Mesendoderm (in vitro differentiated cells): ENCODE data around the gene TFDP1.
A peak's percentile ranks its signal among the peaks of the same experiment; 100 is the strongest.
"Not testable (repeated sequence)": the region's sequence is repeated elsewhere in the genome, so short reads cannot be mapped to it uniquely, and the experiment has no call there.

Experiments
- DNase-seq: peaks from one replicate; pipeline ENCODE4 v3.0.0; 2013
- H2AK5ac ChIP-seq: 2 replicates; pipeline ENCODE4 v1.6.1; 2013; ENCODE audit warnings: low read length, inconsistent platforms
- H2BK120ac ChIP-seq: 2 replicates; pipeline ENCODE4 v1.6.1; 2013; ENCODE audit warnings: low read depth, mild to moderate bottlenecking, low read length, moderate library complexity, mixed read lengths
- H2BK15ac ChIP-seq: replicated peaks from 2 replicates; pipeline ENCODE4 v1.6.1; 2013; ENCODE audit warnings: low read depth, mild to moderate bottlenecking, moderate library complexity
- H2BK5ac ChIP-seq: 2 replicates; pipeline ENCODE4 v1.6.1; 2013; ENCODE audit warnings: low read length, inconsistent platforms
- H3K18ac ChIP-seq: 2 replicates; pipeline ENCODE4 v1.6.1; 2013; ENCODE audit warnings: mild to moderate bottlenecking, low read length, mixed read lengths
- H3K23ac ChIP-seq: one replicate; pipeline ENCODE4 v1.6.1; 2013; ENCODE audit warnings: low read length
- H3K27ac ChIP-seq: 2 replicates; pipeline ENCODE4 v1.5.1; 2013; ENCODE audit warnings: low read depth, mild to moderate bottlenecking, inconsistent platforms, low read length, moderate library complexity
- H3K27me3 ChIP-seq: 2 replicates; pipeline ENCODE4 v1.6.1; 2013; ENCODE audit warnings: low read length, control low read depth, mild to moderate bottlenecking, inconsistent platforms; ENCODE audit not compliant: insufficient read depth, poor library complexity
- H3K36me3 ChIP-seq: 2 replicates; pipeline ENCODE4 v1.6.1; 2013; ENCODE audit warnings: low read length, inconsistent platforms; ENCODE audit not compliant: control insufficient read depth, insufficient read depth
- H3K4ac ChIP-seq: one replicate; pipeline ENCODE4 v1.6.1; 2013; ENCODE audit warnings: low read depth, mild to moderate bottlenecking, low read length, moderate library complexity
- H3K4me1 ChIP-seq: 2 replicates; pipeline ENCODE4 v1.6.1; 2013; ENCODE audit warnings: low read depth, low read length, inconsistent platforms; ENCODE audit not compliant: control insufficient read depth
- H3K4me2 ChIP-seq: 2 replicates; pipeline ENCODE4 v1.6.1; 2013; ENCODE audit warnings: low read length
- H3K4me3 ChIP-seq: 2 replicates; pipeline ENCODE4 v1.5.1; 2013; ENCODE audit warnings: mild to moderate bottlenecking, low read length
- H3K56ac ChIP-seq: one replicate; pipeline ENCODE4 v1.6.1; 2013; ENCODE audit warnings: low read length
- H3K79me1 ChIP-seq: 2 replicates; pipeline ENCODE4 v1.6.1; 2013; ENCODE audit warnings: low read length, inconsistent platforms
- H3K79me2 ChIP-seq: 2 replicates; pipeline ENCODE4 v1.6.1; 2013; ENCODE audit warnings: mild to moderate bottlenecking, low read length; ENCODE audit not compliant: control insufficient read depth, insufficient read depth
- H3K9ac ChIP-seq: 2 replicates; pipeline ENCODE4 v1.6.1; 2013; ENCODE audit warnings: low read length, inconsistent platforms
- H4K5ac ChIP-seq: one replicate; pipeline ENCODE4 v1.6.1; 2013; ENCODE audit warnings: low read length
- H4K8ac ChIP-seq: one replicate; pipeline ENCODE4 v1.6.1; 2013; ENCODE audit warnings: low read depth, mild to moderate bottlenecking, control low read depth, low read length, moderate library complexity
- WGBS: extraction: QIAGEN DNeasy Blood & Tissue Kit; methylation state at CpG from one replicate; pipeline ENCODE4 v1.1.7; 2013; ENCODE audit warnings: low lambda C conversion rate, missing lambda C conversion rate; ENCODE audit not compliant: insufficient coverage; ENCODE audit errors: extremely low coverage; 5-methylcytosine and 5-hydroxymethylcytosine counted together

TFDP1 gene

DNA sequence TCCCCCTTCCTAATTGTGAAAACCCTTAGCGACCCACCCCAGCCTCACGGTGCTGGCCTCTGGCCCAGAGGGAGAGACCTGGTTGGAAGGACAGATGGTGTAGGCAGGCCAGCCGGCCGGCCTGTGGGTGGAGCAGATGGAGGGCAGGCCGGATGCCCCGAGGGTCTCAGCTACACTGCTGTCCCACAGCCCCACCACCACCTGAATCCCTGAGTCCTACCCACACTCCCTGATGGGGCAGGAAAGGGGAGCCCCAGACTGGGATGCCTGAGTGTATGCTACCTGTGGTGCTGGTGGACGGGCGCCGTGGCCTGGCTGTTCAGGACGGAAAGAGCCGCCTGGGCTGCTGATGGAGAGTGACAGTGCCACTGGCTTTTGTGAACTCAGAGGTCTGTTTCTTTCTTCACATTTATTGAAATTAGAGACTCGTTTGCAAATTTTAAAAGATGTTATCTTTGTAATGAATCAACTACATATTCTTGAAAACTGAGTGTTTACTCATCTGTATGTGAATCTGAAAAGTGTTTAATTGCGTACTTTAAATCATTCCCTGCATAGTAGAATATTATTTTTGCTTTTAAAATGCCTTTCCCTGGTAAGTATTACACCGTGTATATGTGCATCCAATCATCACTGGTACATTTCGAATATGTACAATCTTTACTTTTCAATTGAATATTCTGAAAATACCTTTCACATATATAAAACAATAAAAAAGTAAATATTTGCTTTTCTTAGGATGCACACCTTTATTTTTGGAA lies 35.7 kb downstream of the TFDP1 start:
- no peak overlapping the region for H3K9ac ChIP-seq
- no peak overlapping the region for H3K18ac ChIP-seq
- no peak overlapping the region for H3K23ac ChIP-seq
- no peak overlapping the region for H3K4me3 ChIP-seq
- H3K4me1 ChIP-seq = peaks cover 3% of the 10 kb centered on the region
- no peak overlapping the region for H2BK15ac ChIP-seq
- no peak overlapping the region for H4K8ac ChIP-seq
- no peak overlapping the region for H3K4me2 ChIP-seq
- no peak overlapping the region for H4K5ac ChIP-seq
- no peaks in the 10 kb centered on the region for H3K27me3 ChIP-seq
- peaks cover 8% of the 10 kb centered on the region for H3K79me1 ChIP-seq
- DNase-seq = no peak
- no peak overlapping the region for H2BK5ac ChIP-seq
- H3K36me3 ChIP-seq = peaks cover 1% of the 10 kb centered on the region
- H2AK5ac ChIP-seq = no peak overlapping the region
- peaks cover 28% of the 10 kb centered on the region for H3K79me2 ChIP-seq
- no peak overlapping the region for H2BK120ac ChIP-seq
- H3K27ac ChIP-seq = no peak overlapping the region
- H3K4ac ChIP-seq = no peak overlapping the region
- WGBS = no CpG with 5 or more reads among the region's 15 CpGs
- H3K56ac ChIP-seq = no peak overlapping the region

GRCh38 chr13:113621046-113621445 lies 36.5 kb downstream of the TFDP1 start:
- Histone ChIP-seq H3K27ac (no peak overlapping the region), H2BK5ac (no peak overlapping the region), H3K9ac (no peak overlapping the region), H3K4me2 (no peak overlapping the region), H2AK5ac (no peak overlapping the region), H3K36me3 (peaks cover 1% of the 10 kb centered on the region), H3K18ac (no peak overlapping the region), H3K4ac (no peak overlapping the region), H4K5ac (no peak overlapping the region), H3K23ac (no peak overlapping the region), H3K27me3 (no peaks in the 10 kb centered on the region), H2BK15ac (no peak overlapping the region), H3K56ac (no peak overlapping the region), H2BK120ac (no peak overlapping the region), H3K79me2 (peaks cover 25% of the 10 kb centered on the region), H4K8ac (no peak overlapping the region), H3K4me3 (no peak overlapping the region), H3K4me1 (peaks cover 3% of the 10 kb centered on the region), H3K79me1 (peaks cover 7% of the 10 kb centered on the region)
- no CpG with 5 or more reads among the region's 15 CpGs for WGBS
- no peak for DNase-seq

DNA sequence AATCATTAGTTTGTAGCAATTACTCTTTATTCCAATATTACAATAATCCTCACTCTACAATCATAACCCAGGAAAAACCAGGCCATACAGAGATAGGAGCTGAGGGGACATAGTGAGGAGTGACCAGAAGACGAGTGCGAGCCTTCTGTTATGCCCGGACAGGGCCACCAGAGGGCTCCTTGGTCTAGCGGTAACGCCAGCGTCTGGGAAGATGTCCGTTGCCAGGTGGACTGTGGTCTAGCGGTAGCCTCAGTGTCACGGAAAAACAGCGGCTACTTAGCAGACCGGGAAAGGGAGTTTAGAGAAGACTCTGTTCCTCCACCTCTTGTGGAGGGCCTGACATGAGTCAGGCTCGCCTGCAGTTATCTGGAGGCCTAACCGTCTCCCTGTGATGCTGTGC lies 36.9 kb downstream of the TFDP1 start:
- H2BK120ac ChIP-seq, H3K4me2 ChIP-seq: not testable (repeated sequence)

GRCh38 chr13:113621986-113622550 lies 37.5 kb downstream of the TFDP1 start:
- H3K4me2 ChIP-seq, H2AK5ac ChIP-seq, H3K36me3 ChIP-seq, H4K8ac ChIP-seq, H3K56ac ChIP-seq, H3K4me3 ChIP-seq, H4K5ac ChIP-seq, H3K4me1 ChIP-seq, H3K79me1 ChIP-seq, H2BK5ac ChIP-seq, H2BK120ac ChIP-seq, H3K27me3 ChIP-seq, DNase-seq, H2BK15ac ChIP-seq, H3K27ac ChIP-seq, H3K4ac ChIP-seq, H3K23ac ChIP-seq, H3K9ac ChIP-seq, H3K18ac ChIP-seq: not testable (repeated sequence)
- no CpG with 5 or more reads among the region's 20 CpGs for WGBS
- H3K79me2 ChIP-seq = peaks cover 23% of the 10 kb centered on the region

More for the DNA sequence above, 36.9 kb downstream of the TFDP1 start:
- H4K5ac ChIP-seq, H3K4me3 ChIP-seq, H3K56ac ChIP-seq, H3K27ac ChIP-seq, H3K4me1 ChIP-seq, H3K36me3 ChIP-seq, H3K18ac ChIP-seq, H3K79me1 ChIP-seq, H2BK5ac ChIP-seq, H4K8ac ChIP-seq, H2AK5ac ChIP-seq, H3K9ac ChIP-seq, H3K23ac ChIP-seq, H2BK15ac ChIP-seq, H3K27me3 ChIP-seq, H3K4ac ChIP-seq: not testable (repeated sequence)
- H3K79me2 ChIP-seq = peaks cover 23% of the 10 kb centered on the region
- WGBS = no CpG with 5 or more reads among the region's 13 CpGs
- DNase-seq = peak; percentile 48

DNA sequence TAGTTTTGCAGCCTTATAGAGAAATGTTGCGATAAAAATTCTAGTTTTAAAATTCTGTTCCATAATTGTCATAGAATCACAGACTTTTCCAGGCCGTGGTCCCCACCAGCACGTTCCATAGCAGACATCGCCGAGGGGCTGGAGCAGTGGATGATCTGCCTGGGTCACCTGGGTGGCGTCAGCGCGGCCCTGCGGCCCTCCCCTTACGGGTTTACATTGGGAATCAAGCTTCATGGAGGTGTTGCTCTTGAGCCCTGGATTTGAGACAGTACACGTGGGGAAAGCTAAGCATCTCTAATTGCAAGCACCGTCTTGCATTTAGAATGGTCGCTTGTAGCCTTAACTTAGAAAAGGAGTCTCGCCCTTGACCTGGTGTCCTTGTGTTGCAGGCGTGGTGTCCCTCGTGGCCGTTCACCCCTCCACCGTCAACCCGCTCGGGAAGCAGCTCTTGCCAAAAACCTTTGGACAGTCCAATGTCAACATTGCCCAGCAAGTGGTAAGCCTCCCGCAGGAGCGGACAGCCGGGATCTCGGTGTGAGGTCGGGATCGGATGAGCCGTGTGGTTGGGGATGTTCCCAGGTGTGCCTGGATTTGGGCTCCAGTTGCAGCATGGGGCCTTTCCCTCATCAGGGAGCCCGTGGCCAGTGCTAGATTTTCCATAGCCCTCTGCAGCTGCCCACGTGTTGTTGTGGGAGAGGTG lies 38.4 kb downstream of the TFDP1 start:
- no peak for DNase-seq
- Histone ChIP-seq H3K36me3 (peaks cover 5% of the 10 kb centered on the region), H3K4me2 (no peak overlapping the region), H3K27ac (no peak overlapping the region), H3K18ac (no peak overlapping the region), H2AK5ac (no peak overlapping the region), H3K79me2 (peaks cover 27% of the 10 kb centered on the region), H3K56ac (no peak overlapping the region), H2BK15ac (no peak overlapping the region), H3K79me1 (peaks cover 12% of the 10 kb centered on the region), H3K4ac (no peak overlapping the region), H3K4me1 (no peaks in the 10 kb centered on the region), H3K4me3 (no peak overlapping the region), H3K27me3 (no peaks in the 10 kb centered on the region), H4K5ac (no peak overlapping the region), H2BK120ac (no peak overlapping the region), H3K9ac (no peak overlapping the region), H2BK5ac (no peak overlapping the region), H3K23ac (no peak overlapping the region), H4K8ac (no peak overlapping the region)
- WGBS = no CpG with 5 or more reads among the region's 29 CpGs
